GM20000 (cell line): ENCODE measurements around the gene CREB5.

ENCODE experiments used
- DNase-seq: peaks from one replicate; pipeline ENCODE4 v3.0.0; 2012; ENCODE audit warnings: low spot score
- CTCF ChIP-seq: IDR thresholded peaks from 2 replicates; pipeline ENCODE4 v1.5.1; 2012; ENCODE audit warnings: mild to moderate bottlenecking, control low read depth; ENCODE audit errors: extremely low read depth, missing control alignments

The CREB5 gene

DNA sequence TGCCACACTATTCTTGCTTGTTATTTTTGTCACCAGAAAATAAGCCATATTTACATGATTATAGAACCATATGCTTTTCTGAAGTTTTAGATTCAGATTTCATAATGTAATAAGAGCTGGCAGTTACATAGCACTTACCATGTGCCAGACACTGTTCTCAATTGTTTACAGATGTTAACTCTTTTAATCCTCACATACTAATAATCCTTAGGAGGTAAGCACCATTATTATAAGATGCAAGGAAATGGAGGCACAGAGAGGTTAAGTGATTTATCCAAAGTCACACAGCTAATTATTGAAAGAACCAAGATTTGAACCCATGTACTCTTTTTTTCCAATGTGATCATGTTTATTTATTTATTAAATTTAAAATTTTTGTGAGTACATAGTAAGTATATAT, 57.2 kb downstream of the CREB5 start:
- DNase-seq, result no peak
- TF ChIP-seq CTCF, result no peak

GRCh38 chr7:28470344-28470743, 58.0 kb downstream of the CREB5 start:
- no peak for TF ChIP-seq CTCF

DNA sequence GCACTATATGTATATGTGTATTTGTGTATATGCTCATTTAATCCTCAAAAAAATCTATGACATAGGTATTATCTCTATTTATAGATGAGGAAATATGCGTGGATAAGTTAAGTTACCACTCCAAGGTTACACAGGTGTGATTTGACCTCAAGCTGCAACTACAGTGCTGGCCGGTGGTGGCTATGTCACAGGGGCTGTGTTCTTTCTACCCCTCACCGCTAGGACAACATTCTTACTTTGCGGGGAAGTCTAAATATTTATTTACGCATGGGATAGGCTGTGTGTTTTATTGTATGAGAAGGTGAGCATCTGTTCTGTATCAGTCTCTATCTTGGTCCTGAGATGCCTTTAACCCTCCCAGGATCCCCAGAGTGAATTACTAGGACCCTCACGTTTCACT, 60.0 kb downstream of the CREB5 start:
- no peak for DNase-seq
- TF ChIP-seq CTCF, result no peak

More at GRCh38 chr7:28470344-28470743, 58.0 kb downstream of the CREB5 start:
- no peak for DNase-seq

- TF ChIP-seq CTCF, result no peak
- DNase-seq, result no peak
These were observed 61.4 kb downstream of the CREB5 start for GRCh38 chr7:28473571-28474281.

DNA sequence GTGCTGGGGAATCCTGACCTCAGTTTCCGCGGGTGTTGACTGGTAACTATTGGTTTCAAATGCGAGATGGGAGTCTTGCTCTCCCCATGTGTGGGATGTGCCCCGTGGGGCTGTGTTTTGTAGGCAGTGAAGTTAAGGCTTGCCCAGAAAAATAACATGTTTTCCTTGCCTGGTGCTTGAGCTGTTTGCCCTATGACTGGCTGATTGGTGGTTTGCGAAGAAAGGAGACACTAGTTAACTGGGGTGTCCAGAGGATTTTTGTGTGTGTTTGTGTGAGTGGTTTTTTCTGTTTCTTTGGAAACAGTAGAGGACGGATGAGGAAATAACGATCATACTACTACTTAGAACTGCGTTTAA, 61.9 kb downstream of the CREB5 start:
- no peak for TF ChIP-seq CTCF
- no peak for DNase-seq

- TF ChIP-seq CTCF, result no peak
- DNase-seq, result no peak
These were observed 62.3 kb downstream of the CREB5 start for GRCh38 chr7:28474640-28475039.

DNA sequence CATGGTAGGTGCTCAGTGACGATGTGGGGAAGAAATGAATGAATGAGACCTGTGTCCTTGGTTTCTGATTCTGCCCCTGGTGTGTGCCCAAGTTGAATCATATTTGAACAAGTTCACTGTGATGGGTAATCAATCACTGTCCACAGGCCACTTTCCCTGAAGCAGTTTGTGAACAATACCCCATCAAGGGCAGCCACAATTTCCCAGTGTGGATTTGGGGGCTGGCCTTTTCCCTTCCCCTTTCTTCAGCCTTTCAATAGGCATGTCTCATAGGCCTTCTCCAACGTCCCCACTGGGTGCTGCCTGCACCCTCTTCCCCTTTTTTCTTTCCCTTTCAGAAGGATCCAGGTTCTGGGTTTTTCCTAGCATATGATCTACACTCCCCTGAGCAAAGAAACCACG, 64.7 kb downstream of the CREB5 start:
- no peak for DNase-seq
- TF ChIP-seq CTCF, result no peak
